Medulla oblongata (tissue), 1 donor: ENCODE data around the gene ATP1A1.

Source experiments
- DNase-seq: peaks from one replicate; pipeline ENCODE4 v3.0.0-alpha.2; 2015; ENCODE audit errors: extremely low spot score

The ATP1A1 gene

DNA sequence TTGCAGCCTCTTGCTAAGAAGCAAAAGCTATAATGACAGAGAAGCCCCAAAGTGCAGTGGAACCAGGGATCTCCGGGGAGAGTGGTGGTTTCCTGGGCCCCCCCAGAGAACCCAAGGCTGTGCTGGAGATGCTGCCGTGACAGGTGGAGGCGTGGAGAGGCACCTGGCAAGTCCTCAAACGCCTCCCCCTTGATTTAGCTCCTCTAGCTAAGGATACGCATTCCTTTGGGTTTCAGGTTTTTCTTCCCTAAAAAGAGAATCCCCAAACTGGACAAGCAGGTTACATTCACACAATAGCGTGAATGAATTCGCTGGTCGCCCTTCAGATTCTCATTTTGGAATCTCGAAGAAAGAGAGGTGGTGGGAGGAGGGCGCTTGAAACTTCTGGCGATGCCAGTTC lies 853 bp upstream of the ATP1A1 start:
- DNase-seq, result peak; percentile 20

DNA sequence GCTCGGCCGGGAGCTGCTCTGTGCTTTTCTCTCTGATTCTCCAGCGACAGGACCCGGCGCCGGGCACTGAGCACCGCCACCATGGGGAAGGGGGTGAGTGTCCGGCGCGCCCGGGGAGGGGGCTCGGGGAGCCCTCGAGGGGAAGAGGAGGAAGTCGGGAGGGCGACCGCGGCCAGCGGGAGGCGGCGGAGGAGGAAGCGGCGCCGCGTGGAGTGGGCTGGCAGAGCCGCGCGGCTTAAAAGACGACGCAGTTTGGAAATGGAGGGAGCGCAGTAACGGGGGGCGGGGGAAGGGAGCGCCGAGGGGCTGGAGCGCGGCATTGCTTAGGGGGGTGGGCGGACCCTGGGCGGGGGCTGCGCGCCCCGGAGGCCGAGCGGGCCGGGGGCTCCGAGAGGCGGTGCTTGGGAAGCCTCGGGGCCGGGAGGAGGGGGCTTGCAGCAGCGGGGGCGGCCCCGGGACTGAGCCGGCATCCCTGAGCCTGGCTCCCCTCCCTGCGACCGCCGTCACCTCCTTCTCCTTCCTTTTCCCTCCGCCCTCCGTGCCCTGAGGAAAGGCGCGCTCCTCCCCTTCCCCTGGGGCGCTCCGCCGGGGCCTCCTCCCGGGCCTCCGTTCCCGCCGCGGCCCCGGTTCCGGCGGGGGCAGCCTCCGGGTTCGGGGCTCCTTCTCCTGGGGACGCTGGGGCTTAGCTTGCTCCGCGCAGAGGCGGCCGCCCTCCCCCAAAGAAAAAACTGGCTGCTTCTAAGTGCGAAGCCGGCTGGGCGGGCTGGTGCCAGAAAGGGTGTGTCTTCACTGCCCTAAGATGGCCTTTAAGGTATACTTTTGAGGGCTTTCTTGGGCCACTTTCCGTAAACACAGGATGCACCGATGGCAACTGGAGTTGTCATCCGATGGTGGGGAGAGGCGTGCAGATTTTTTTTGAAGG lies 648 bp downstream of the ATP1A1 start:
- peak; percentile 60 for DNase-seq

DNA sequence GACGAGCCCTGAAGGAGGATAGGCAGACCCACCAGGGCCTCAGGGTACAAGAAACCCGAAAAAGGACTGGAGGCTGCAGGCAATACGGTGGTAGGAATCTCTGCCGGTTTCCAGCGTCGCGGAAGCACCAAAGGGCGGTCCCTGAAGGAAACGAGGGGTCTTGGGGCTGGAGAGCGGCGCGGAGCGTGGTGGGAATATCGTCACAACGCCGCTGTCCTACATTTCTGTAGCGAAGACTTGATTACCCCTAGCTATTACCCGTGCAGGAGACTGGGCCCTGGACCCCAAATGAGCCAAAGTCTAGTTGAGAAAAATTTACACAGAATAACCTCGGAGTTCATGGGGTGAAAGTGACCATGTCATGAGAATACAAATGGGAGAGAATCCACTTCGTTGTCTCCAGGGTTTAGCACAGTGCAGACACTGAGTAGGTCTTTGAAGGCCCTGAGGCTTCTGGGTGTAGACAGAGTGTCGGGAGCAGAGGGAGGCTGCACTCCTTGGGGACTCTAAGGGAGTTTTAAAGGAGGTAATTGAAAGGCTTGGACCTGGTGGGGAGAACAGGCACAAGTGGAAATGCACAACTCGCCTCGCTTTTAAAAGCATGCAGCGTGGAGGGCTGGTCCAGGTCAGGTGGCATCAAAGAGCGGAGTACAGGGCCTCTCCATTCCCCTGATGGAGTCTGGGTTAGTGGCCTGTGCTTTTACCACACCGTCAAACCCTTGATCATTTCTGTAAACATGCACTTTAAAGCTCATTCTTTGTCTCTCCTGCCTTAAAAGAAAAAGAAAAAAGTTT lies 1.5 kb downstream of the ATP1A1 start:
- DNase-seq, result peak; percentile 48

DNA sequence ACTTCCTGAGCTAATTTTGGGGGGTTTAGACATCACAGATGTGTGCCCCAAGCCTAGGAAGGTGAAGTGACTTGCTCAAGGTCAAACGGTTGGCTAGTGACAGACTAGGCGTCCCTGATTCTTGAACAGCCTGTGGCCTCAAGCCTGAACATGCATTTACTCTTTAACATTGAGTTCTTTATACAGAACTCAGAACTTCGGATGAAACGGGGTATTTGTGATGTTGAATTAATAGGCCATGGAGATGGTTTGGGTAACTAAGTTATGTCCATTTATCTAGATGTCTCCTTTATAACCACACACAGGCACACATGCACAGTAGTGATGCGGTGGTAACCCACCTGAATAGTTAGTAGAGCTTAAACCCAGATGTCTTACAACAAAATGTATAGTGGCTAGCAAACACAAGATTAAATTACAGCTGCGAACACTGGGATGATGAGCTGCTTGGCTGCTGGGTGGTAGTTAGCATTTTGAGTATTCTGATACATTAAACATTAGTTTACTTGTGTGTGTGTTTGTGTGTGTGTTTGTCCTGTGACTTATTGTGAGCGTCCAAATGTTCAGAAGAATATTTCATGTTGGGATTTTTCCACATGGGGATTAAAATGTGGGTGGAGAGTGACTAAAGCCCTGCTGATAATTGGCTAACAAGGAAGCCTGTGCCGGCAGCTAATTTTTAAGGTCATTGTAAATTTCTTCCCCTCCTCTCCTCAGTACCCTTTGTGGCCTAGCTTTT lies 2.3 kb downstream of the ATP1A1 start:
- DNase-seq, result peak; percentile 42

DNA sequence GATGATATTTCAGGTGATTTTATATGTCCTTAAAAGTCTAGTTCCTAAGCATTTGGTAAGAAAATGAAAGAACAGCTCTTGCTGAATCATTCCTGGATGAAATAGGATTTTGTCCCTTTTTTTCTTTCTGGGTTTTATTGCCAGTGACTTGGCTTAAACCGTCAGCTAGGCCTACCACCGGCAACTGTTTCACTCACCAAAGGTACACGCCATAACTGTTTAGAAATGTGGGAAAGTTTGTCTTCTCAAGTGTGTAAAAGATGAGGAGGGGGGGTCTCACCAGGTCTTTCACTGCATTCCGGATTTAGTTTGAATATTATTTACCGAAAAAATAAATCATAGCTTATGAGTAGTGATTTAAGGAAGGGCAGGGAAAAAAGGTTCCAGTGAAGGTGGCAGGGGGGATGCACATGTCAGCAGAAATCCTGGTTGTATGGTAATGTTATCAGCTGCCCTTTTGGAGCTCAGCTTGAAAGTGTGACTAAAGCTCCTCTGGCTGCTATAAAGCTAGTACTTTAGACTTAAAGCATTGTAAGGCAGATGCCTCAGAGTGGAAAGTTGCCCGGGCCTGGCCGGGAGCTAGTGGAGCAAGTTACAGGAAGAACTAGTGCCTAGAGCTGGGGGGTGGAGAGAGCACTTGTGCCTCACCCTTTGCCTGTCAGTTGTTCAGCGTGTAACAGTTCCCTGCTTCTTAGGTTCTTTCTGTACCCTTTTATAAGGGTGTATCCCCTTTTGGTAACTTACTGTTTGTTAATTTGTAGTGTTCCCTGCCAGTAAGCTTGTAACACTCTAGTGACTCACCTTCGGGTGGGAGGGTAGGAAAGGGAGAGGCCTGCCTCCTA lies 3.1 kb downstream of the ATP1A1 start:
- peak; percentile 78 for DNase-seq

DNA sequence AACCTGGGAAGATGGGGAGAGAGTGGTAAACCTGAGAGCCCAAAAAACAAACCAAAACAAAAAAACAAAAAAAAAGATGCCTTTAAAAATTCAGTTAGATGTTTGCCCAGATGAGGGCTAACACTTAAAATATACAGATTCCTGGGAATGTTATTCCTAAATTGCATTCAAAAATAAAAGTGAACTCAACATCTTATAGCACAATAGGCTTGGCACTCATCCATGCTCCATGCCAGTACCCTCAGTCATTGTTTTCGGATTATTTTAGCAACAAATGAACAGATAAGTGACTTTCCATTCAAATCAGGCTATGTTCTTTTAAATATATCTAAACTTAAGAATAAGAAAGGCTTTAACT lies 3.7 kb downstream of the ATP1A1 start:
- DNase-seq, result no peak

DNA sequence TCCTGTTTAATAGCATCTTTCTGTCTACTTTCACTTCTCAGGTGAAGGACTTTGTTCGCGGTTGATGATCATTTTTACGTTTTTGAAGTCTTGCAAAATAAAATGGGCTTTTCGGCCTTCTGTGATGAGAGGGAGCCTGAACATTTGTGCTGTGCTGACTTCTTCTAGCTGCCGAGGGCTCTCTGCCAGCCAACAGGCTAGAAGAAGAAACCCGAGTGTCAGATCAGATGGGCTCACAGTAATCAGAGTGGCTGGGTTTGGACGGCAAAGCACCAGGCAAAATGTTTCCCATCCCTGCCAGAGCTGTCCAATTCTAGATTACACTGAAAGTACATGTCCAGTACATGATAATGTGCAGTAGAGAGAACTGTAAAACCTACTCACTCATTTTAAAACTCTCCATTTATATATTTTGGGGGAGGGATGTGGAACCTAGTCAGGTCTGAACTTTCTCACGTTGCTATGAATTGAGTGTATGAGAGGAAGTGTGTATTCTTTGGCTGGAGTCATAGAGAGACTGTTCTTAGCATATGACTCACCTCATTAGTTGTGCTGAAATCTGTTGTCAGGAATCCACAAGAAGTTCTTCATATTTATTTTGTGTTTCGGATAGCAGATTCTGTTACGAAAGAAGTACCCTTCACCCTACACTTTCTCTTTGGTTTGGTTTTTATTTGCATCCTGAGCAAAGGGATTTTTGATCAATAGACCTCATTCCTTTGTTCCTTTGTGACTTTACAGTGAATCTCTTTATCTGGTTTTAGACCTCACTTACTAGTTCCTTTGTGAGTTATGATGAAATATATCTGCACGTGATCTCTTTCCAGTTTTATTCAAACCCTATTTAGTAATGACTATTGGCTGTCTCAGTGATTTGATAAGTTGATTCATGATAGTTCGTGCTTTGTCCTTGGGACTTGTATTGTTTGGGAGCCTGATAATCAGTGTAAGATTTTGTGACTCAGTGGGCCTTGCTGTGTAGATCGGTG lies 4.8 kb downstream of the ATP1A1 start:
- DNase-seq, result peak; percentile 91

DNA sequence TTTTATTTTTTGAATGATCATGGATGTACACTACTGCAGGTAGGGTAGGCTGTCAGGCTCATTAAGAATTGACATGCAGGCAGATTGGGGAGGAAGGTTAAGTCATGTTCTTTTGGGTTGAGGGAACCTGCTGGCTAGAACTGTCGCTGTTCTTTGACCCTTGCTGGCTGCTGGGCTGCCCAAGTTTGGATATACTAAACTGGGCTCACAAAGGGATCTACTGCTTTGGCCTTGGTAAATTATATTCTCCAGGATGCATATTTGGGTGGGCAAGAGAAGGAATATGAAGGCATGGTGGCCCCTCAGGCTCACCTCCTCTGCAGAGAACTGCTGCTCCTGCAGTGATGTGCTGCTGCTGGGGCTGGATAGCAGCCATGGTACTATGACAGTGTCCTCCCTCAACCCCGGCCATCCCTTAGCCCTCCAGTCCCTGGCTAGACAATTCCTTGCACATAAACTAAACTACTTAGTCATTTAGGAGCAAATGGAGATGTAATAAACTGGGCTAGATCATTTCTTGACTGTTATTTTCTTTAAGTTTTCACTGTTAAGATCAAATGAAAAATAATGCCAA lies 6.1 kb downstream of the ATP1A1 start:
- DNase-seq, result peak; percentile 34

DNA sequence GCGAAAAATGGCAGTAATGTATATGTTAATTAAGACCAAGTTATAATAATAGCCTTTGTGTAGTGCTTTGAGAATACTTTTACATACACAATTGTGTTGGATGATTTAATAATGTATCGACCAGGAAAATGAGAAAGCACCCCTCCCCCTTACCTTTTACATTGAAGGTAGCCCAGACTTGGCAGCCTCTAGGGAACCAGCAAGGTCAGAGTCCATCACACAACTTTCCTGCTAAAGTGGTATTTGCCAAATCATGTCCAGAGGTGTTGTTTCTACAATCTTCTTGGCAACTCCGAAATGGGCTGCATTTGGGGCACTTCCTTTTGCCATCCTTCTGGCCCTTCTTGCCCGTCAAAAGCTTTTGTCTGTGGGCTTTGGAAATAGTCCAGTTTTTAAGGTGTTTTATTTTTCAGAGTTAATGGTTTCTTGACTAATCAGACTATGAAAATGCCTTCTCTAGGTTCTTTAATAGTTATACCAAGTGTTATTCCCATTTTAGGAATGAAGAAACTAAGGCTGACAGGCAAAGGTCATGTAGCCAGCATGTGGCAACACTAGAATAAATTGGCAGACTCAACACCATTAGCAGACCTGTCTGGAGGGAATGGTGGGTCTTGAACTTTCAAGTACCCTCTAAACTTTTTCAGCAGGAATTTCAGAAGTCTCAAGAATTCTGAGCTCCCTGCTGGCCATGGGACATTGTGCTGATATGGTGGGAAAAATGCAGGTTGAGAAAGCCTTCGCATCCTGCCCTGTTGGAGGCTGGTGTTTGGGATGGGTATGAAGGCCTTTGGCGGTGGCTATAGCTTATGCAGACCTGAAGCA lies 6.8 kb downstream of the ATP1A1 start:
- DNase-seq, result no peak

DNA sequence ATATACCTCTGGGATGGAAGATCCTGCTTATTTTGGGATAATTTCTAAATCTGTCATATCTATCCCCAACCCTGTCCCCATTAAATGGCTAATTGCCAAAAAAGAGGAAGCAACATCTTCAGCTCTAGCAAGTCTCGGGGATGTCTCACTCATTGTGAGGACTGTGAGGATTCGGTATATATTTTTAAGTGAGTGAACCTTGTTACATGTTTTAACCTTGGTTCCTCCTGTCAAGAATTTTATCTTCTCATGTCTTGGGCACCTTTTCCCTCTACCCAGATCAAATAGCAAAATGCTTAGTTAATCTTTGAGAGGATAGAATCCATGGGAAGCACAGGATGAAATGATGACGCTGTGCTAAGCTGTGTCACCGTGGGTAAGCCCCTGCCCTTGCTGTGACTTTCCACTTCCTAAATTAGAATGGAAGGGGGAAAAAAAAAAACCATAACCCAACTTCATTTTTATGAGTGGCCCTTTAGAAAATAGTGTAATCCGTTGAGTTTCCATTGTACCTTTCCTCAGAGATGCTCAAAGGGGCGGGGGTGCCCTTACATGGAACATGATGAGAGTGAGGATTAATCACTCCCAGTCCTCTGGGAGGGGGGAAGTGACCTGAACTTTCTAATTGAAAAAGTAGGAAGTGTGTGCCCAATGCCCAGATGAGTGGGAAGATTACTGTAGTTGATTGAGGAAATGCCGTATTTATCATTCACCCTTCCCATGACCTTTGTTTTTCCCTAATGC lies 7.6 kb downstream of the ATP1A1 start:
- no peak for DNase-seq

DNA sequence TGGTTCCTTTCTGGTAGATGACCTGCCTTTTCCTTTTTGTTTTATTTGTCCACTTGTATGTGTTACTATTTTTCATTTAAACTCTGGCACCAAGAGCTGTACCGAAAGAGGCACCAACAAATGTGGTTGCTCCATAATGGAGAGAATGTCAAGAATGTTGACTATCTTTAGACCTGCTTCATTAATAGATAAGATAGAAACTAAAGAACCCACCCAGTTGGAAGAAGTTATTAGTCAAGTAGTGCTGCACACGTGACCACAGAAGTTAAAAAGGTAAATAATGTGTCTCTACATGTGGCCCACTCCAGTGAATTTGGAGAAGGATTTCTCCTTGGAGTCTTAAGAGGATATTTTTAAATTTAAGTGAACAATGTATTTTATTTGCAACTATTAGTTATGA lies 9.3 kb downstream of the ATP1A1 start:
- no peak for DNase-seq

DNA sequence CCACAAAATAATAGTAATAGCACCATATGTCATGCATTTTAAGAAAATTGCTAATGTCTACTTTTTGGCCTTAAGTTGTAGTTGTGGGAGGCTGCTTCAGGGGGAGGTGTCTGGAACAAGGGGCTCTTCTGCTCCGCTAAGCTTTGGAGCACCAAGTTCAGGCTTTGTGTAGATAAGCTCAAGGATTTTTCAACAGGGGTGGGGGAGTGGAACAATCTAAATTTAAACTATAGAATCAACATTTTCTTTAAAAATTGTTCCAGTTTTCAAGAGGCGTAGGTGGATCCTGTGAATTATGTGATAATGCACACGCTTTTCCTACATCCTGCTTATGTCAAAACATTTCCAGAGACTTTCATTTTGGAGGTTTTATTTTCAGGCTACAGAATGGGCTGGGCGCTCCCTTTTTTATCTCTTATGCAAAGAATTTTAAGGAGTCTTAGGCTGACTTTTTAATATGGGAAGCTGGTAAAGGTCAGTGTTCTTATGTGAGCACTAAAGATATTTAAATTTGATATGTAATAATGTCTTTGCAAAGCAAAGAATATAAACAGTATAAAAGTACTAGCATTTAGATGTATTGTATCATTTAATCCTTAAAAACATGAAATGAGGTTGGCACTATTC lies 9.9 kb downstream of the ATP1A1 start:
- no peak for DNase-seq

DNA sequence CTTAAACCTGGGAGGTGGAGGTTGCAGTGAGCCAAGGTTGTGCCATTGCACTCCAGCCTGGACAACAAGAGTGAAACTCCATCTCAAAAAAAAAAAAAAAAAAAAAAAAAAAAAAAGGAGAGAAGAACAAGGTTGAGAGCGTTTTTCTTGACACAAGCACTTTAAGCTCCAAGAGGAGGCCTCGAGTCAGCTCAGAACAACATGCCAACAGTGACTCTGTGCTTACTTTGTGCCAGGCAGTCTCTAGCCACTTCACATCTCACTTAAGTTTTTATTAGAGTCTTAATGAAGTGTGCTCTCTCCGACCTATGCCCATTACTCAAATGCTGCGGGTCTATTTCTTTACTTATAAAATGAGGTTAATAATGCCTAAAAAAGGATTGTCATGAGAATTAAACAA lies 13.0 kb downstream of the ATP1A1 start:
- peak; percentile 49 for DNase-seq

DNA sequence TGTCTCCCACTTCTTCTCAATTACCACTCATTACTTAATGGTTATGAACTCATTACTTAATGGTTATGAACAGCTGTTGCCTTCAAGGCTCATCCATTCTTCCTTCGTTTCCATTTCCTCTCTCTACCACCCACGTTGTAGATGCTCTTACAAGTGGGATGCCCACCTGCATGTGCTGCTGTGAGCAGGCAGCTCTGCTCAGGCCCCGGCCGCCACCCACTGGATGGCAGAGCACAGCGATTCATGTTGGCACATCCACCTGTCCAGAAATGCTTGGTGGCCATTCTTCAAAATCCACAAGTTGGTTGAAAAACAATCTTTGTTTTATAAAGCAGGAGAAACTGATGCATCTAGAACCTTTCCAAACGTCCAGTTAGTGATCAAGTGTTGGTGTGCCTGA lies 14.5 kb downstream of the ATP1A1 start:
- no peak for DNase-seq

DNA sequence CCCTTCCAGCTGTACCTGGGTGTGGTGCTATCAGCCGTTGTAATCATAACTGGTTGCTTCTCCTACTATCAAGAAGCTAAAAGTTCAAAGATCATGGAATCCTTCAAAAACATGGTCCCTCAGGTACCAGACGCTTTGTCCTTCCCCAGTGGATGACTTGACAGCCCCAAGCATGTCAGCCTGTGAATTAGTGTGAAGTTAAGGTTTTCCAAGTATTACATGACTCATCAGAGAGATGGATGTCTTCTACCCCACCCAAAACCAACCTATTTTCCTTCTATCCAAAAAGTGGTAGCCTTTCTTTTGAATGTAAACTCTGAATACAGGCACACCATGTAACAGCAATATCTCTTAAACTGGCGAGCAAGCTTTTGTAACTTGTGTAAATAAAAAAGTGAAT lies 15.1 kb downstream of the ATP1A1 start:
- no peak for DNase-seq

DNA sequence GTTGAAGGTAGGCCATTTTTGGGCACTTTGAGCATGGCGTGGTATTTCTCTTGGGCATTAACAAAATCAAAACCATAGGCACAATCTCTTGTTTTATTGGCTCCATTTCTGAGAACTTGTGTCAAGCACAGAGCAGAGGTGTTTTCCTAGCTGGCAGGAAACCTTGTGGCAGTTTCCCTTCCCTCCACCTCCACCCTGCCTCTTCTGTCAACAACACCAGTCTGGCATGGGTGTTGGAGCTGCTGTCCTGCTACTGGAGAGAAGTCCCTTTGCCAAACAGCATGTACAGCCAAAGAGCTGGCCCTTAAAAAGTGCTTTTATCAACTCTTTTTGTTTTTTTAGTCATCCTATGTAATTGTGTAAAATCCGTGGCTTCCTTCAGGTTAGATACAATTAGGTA lies 16.0 kb downstream of the ATP1A1 start:
- DNase-seq, result no peak

DNA sequence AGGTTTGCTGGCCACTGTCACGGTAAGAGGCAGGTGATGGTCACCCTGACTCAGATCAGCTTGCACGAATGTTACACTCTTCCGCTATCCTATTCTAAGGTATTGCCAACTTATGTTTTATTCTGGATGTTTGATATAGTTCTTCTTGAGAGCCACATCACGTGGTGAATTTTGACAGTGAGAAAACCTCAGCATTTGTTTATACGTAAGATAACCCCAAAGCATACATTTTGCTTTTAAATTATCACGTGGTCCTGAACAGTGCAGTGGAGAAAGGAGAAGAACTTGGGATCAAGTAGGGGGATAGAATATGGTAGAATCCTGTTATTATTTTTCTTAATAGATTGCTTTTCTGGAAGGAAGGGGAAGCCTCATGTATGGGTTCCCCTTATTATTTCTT lies 16.6 kb downstream of the ATP1A1 start:
- no peak for DNase-seq

DNA sequence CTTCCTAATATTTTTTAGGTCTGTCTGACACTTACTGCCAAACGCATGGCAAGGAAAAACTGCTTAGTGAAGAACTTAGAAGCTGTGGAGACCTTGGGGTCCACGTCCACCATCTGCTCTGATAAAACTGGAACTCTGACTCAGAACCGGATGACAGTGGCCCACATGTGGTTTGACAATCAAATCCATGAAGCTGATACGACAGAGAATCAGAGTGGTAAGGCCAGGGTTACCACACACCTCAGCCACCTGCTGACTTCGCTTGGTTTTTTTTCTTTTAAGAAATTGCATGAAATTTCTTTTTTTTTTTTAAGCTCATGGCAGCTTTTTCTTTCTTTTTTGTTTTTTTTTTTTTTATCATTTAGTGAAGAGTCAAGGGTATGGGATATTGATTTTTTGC lies 17.2 kb downstream of the ATP1A1 start:
- no peak for DNase-seq
